ENCODE results near the gene TRIM16.
"Not testable (repeated sequence)": the region's sequence is repeated elsewhere in the genome, so short reads cannot be mapped to it uniquely, and the experiment has no call there.

The TRIM16 gene

GRCh38 chr17:15583313-15583712 is 100.8 kb downstream of the TRIM16 start:
- not testable (repeated sequence) for H3K36me3 Mint-ChIP-seq (ENCODE audit: low read depth); H3K4me1 Mint-ChIP-seq; H3K27ac Mint-ChIP-seq; H3K9me3 Mint-ChIP-seq; H3K4me3 Mint-ChIP-seq; H3K27me3 Mint-ChIP-seq (ENCODE audit: low read depth)

- not testable (repeated sequence) for H3K27me3 Mint-ChIP-seq (ENCODE audit: low read depth); H3K4me3 Mint-ChIP-seq; H3K4me1 Mint-ChIP-seq; H3K27ac Mint-ChIP-seq; H3K36me3 Mint-ChIP-seq (ENCODE audit: low read depth); H3K9me3 Mint-ChIP-seq
These were observed 102.6 kb downstream of the TRIM16 start for GRCh38 chr17:15581462-15581861.

All from nephron (organoid).